Renal pelvis (tissue), 4 donors: ENCODE measurements around the gene MARCKSL1. TPM values are rescaled to one million over a fixed set of nuclear protein-coding genes. Genes with fewer than 3 reads are reported as not detected.
"Not testable (repeated sequence)": the region's sequence is repeated elsewhere in the genome, so short reads cannot be mapped to it uniquely, and the experiment has no call there.

Source experiments
- DNase-seq: peaks from one replicate; pipeline ENCODE4 v3.0.0-alpha.2; 2013
- polyA plus RNA-seq, 3 donors: library from polyadenylated mRNA; unstranded; fragments of 120-200 nt; gene quantifications; one replicate each; pipeline ENCODE4 v1.2.1, GENCODE V29; 2013; ENCODE audit not compliant: insufficient read length in 3 of 3

Gene MARCKSL1
- polyA plus RNA-seq, 3 donors = 384 to 512 (median 486) TPM

DNA sequence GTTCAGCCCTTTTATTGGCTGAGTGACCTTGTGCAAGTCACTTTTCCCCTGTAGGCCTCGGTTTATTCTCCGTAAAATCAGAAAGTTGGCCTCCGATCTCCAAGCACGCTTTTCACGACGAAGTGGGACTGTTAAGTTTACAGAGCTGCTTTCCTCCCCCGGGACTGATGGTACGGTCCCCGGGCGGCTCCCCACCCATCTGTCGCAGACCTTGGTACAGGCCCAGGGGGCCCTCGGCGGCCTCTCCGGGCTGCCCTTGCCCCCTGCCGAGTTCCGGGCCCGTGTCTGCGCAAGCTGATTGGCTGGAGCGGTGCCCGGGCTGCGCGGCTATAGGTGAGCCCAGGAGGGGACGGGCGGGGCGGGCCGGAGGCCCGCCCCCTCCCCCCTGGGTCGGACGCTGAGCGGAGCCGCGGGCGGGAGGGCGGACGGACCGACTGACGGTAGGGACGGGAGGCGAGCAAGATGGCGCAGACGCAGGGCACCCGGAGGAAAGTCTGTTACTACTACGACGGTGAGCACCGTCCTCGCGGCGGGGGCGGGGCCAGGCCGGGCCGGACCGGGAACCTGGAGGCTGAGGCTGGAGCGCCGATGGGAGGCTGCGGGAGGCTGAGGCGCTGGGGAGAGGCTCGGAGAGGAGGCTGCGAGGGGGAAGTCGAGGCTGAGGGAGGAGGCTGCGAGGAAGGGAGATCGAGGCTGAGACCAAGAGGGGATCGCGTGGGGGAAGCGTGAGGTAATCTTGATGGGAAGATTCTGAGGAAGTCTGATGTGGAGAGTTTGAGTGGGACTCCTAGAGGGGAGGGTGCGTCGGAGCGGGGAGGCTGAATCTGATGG, 44.1 kb downstream of the MARCKSL1 start, which contains the start of gene HDAC1:
HDAC1 (plus strand) TSS at position 376 of the 831 bp plus-strand sequence; CDS start at position 463, 87 bp downstream.
- DNase-seq = peak; percentile 94

DNA sequence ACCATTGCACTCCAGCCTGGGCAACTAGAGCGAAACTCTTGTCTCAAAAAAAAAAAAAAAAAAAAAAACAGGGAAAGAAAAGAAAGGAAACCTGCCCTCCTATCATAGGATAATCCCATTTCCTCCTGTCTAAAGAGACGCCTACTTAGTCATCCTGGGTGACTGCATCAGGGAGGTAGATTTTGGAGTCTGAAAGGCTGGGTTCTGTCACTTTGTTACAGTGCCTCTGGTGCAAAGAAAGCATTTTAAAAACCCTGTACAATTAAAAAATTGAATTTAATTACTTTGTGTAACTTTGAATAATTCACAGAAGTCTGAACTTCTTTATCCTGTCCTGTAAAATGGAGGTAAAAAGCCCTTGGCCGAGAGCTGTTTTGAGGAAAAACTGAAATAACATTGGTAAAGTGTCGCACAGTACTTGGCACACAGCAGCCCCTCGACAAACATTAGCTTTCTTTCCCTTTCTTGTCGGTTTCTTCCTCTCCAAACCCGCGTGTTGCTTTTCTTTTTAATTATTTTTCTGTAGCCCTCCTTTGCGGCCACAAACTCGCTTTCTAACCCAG, 44.8 kb downstream of the MARCKSL1 start:
- DNase-seq = no peak

DNA sequence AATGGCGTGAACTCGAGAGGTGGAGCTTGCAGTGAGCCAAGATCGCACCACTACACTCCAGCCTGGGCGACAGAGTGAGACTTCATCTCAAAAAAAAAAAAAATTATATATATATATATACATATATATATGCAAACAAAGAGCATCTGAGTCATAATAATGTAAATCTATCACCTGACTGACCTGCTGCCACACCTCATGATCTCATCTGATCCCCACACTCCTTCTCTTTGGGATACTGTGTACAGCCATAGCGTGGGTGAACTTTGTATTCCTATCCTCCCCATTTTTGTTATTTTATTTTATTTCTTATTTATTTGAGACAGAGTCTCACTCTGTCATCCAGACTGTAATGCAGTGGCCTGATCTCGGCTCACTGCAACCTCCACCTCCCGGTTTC, 46.8 kb downstream of the MARCKSL1 start:
- no peak for DNase-seq

DNA sequence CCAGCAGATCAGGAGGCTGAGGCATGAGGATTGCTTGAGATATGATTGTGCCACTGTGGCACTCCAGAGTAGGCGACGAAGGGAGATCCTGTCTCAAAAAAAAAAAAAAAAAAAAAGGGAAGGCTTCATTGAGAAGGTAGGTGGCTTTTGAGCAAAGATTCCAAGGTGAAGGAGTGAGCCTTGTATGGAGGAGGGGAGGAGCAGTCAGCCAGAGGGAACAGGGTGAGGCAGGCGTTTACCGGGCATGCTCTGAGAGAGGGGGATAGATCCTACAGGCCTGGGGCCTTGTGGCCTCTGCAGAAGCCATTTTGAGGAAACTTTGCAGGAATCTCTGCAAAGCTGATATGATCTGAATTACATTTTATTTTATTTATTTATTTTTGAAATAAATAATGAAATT, 49.3 kb downstream of the MARCKSL1 start:
- no peak for DNase-seq

DNA sequence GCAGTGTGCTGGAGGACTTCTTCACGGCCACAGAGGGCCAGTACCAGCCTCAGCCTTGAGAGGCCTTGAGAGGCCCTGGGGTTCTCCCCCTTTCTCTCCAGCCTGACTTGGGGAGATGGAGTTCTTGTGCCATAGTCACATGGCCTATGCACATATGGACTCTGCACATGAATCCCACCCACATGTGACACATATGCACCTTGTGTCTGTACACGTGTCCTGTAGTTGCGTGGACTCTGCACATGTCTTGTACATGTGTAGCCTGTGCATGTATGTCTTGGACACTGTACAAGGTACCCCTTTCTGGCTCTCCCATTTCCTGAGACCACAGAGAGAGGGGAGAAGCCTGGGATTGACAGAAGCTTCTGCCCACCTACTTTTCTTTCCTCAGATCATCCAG, 50.4 kb downstream of the MARCKSL1 start:
- DNase-seq = no peak

DNA sequence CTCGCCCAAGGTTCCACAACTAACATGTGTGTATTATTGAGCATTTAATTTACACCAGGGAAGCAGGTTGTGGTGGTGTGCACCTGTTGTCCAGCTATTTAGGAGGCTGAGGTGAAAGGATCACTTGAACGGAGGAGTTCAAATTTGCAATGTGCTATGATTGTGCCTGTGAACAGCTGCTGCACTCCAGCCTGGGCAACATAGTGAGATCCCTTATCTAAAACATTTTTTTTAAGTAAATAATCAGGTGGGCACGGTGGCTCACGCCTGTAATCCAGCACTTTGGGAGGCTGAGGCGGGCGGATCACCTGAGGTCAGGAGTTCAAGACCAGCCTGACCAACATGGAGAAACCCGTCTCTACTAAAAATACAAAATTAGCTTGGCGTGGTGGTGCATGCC, 51.3 kb downstream of the MARCKSL1 start:
- DNase-seq = not testable (repeated sequence)

Other genes with a start within 250 kb of the MARCKSL1 start
- 10 to 100 TPM; 26.4 to 38.7 (median 38.0) TPM for gene KPNA6, start 228.2 kb downstream of the MARCKSL1 start, polyA plus RNA-seq
- 10 to 100 TPM; 48.9 to 51.0 (median 49.2) TPM for gene TXLNA, start 156.6 kb downstream of the MARCKSL1 start, polyA plus RNA-seq
- 10 to 100 TPM; 26.7 to 29.5 (median 27.1) TPM for gene CCDC28B, start 135.6 kb downstream of the MARCKSL1 start, polyA plus RNA-seq
- gene IQCC, start 130.6 kb downstream of the MARCKSL1 start, polyA plus RNA-seq = 10 to 100 TPM in 1 of 3 donors, 1 to 10 TPM in 2; 6.6 to 11.4 (median 9.3) TPM
- 1 to 10 TPM in 2 of 3 donors, under 1 TPM in 1; 0.60 to 2.2 (median 2.1) TPM for gene DCDC2B, start 127.1 kb downstream of the MARCKSL1 start, polyA plus RNA-seq
- gene TMEM234, start 113.9 kb downstream of the MARCKSL1 start, polyA plus RNA-seq = 10 to 100 TPM; 24.6 to 31.9 (median 28.2) TPM
- 100 to 1,000 TPM; 146 to 171 (median 152) TPM for gene EIF3I, start 113.8 kb downstream of the MARCKSL1 start, polyA plus RNA-seq
- gene FAM167B, start 89.0 kb downstream of the MARCKSL1 start, polyA plus RNA-seq = 10 to 100 TPM in 2 of 3 donors, 1 to 10 TPM in 1; 8.5 to 10.5 (median 10.3) TPM
- 1 to 10 TPM; 4.2 to 6.5 (median 5.0) TPM for gene LCK, start 85.0 kb downstream of the MARCKSL1 start, polyA plus RNA-seq
- gene HDAC1, start 44.1 kb downstream of the MARCKSL1 start, polyA plus RNA-seq = 100 to 1,000 TPM; 179 to 241 (median 186) TPM
- gene FAM229A, start 26.3 kb upstream of the MARCKSL1 start, polyA plus RNA-seq = 10 to 100 TPM in 2 of 3 donors, 1 to 10 TPM in 1; 5.5 to 13.2 (median 11.4) TPM
- 1 to 10 TPM; 2.1 to 9.6 (median 8.7) TPM for gene TSSK3, start 26.3 kb upstream of the MARCKSL1 start, polyA plus RNA-seq
- gene BSDC1, start 58.2 kb upstream of the MARCKSL1 start, polyA plus RNA-seq = 10 to 100 TPM; 60.2 to 70.6 (median 67.1) TPM
- gene ZBTB8B, start 128.8 kb upstream of the MARCKSL1 start, polyA plus RNA-seq = 1 to 10 TPM; 1.2 to 2.3 (median 1.9) TPM
- 10 to 100 TPM; 12.9 to 18.5 (median 16.4) TPM for gene ZBTB8A, start 203.2 kb upstream of the MARCKSL1 start, polyA plus RNA-seq